Fibroblast of mammary gland (primary cell): ENCODE results near the gene STK11IP.

Experiments used
- DNase-seq: peaks from one replicate; pipeline ENCODE4 v3.0.0-alpha.2; 2010; ENCODE audit warnings: low read depth
- H3K4me3 ChIP-seq: 2 replicates; pipeline ENCODE4 v1.5.1; 2011; ENCODE audit warnings: low read depth, mild to moderate bottlenecking, low read length, moderate library complexity; ENCODE audit not compliant: control insufficient read depth
- CTCF ChIP-seq: conservative IDR thresholded peaks from 2 replicates; pipeline ENCODE4 v1.5.1; 2011; ENCODE audit warnings: low read depth, low read length, inconsistent platforms; ENCODE audit not compliant: control insufficient read depth, insufficient read depth

STK11IP gene

DNA sequence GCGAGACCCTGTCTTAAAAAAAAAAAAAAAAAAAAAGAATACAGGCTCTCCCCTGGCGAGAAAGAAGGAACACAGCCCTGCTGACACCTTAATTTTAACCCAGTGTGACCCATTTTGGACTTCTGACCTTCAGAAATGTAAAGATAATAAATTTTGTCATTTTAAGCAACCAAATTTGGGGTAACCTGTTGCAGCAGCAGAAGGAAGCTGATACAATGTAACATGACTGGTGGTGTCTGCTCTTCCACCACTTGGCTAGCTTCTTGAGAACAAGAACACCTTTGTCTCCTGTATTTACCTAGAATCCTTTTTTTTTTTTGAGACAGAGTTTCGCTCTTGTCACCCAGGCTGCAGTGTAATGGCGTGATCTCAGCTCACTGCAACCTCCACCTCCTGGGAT lies 6.6 kb upstream of the STK11IP start:
- DNase-seq = no peak
- TF ChIP-seq CTCF = no peak
- H3K4me3 ChIP-seq = no peak overlapping the region

GRCh38 chr2:219592736-219593135 lies 4.9 kb upstream of the STK11IP start:
- no peak overlapping the region for H3K4me3 ChIP-seq
- no peak for DNase-seq

GRCh38 chr2:219593154-219593553 lies 4.5 kb upstream of the STK11IP start:
- no peak overlapping the region for H3K4me3 ChIP-seq
- no peak for TF ChIP-seq CTCF
- DNase-seq = no peak

More at GRCh38 chr2:219592736-219593135, 4.9 kb upstream of the STK11IP start:
- no peak for TF ChIP-seq CTCF

DNA sequence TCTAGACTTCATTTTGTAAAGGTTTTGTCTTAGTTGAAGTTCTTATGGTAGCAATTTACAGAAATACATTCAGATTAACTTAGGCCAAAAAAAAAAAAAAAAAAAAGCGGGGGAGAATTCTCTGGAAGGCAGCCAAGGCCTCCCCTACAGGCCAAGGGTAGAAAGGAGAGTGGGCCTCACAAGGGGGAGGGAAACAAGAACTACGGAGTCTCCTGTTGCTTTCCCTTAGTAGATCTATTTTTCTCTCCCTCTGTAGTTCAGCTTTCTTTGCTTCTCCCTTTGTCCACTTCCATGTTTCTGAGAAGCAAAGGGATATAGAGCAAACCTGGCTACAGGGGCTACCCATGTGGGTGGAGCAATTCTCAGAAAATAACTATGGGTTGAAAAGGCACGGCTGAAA lies 2.4 kb upstream of the STK11IP start:
- H3K4me3 ChIP-seq = no peak overlapping the region
- DNase-seq = peak; percentile 11
- no peak for TF ChIP-seq CTCF

- H3K4me3 ChIP-seq = peak overlapping the region; percentile 90
- no peak for TF ChIP-seq CTCF
- DNase-seq = peak; percentile 18
These were observed 604 bp upstream of the STK11IP start for GRCh38 chr2:219596954-219597551.

DNA sequence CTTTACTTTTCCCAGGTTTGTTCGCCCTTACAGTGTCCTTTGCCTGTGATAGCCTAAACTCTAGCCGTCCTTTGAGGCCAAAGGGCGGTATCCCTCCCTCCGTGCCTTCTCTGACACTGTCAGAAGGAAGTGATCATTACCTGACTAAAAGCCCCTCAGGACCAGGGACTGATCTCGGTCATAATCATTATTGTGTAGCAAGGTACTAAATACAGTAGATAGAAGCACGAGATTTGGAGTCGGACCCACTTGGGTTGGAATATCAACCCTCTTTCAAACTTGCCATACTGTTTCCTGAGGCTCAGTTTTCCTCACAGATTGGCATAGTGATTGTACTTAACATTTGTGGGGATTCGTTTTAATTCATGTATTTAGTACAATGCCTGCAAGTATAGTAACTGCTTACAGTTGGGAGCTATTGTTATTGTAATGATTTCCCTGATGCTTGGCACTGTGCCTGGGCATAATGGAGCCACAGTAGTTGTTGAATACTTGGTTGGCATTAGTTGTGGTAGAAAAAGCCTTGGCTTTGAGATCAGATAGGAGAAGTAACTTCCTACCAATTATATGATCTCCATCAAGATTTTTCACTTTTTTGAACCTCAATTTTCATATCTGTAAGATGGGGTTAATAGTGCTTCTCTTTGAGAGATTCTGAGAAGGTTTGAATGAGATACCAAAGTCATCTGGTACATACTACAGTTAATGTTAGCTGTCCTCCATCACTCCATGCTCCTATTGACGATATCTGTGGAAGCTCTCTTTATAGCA lies 836 bp downstream of the STK11IP start:
- peak overlapping the region; percentile 90 for H3K4me3 ChIP-seq
- TF ChIP-seq CTCF = no peak
- DNase-seq = peak; percentile 8
